ENCODE data around the gene DHX40.
"Not testable (repeated sequence)": the region's sequence is repeated elsewhere in the genome, so short reads cannot be mapped to it uniquely, and the experiment has no call there.

The DHX40 gene

GRCh38 chr17:59627770-59628171, 62.4 kb downstream of the DHX40 start:
- no peak for DNase-seq

DNA sequence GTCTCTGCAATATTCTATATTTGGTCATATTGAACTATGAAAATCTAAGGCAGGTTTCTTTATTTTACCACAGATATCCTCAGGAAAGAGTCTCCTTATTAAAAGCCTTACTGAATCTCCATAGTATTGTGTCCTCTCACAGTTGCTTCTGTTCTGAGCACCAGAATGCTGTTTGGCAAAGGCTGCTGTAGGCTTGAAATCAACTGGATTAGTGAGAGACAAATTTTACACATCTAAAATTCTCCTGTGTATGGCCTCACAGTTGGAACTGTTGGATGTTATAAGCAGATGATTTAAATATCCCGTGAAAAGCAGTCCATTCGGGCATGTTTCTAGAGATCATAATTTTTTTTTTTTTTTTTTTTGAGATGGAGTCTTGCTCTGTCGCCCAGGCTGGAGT, 63.8 kb downstream of the DHX40 start:
- DNase-seq, result no peak

GRCh38 chr17:59631276-59631675, 65.9 kb downstream of the DHX40 start:
- no peak for DNase-seq

DNA sequence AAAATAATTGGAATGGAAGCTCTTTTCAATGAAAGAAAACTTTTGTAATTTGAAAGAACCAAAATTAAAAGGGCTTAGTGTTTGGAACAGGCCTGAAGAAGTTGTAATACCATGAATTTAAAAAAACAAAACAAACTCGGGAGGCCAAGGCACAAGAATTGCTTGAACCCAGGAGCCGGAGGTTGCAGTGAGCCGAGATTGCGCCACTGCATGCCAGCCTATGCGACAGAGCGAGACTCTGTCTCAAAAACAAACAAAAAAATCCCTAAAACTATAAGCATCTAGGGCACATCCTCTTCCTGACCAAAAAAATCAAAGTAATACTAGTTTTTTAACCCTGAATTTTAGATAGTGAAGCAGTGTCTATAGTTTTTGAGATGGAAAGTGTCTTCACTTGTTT, 67.0 kb downstream of the DHX40 start:
- no peak for DNase-seq

DNA sequence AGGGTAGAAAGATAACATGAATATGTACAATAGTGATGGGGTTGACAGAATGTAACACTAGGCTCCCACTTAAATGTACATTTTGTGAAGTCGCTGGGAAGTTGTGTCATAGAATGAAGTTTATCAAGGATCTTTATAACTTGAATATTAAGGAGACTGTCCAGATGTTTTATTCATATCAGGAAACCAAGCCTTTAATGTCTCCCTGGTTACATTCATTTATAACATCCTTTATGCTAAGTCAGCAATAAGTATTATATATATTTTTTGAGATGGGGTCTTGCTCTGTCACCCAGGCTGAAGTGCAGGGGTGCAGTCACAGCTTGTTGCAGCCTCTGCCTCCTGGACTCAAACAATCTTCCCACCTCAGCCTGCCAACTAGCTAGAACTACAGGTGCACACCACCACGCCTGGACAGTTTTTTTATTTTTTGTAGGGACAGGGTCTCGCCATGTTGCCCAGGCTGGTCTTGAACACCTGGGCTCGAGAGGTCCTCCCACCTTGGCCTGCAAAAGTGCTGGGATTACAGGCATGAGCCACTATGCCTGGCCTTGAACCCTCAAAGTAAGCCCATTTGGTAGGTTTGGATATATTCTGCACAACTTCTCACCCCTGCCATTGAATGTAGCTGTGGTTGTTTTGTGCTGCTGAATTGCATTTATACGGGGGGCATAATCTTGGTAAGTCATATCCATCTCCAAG, 68.4 kb downstream of the DHX40 start:
- no peak for DNase-seq

DNA sequence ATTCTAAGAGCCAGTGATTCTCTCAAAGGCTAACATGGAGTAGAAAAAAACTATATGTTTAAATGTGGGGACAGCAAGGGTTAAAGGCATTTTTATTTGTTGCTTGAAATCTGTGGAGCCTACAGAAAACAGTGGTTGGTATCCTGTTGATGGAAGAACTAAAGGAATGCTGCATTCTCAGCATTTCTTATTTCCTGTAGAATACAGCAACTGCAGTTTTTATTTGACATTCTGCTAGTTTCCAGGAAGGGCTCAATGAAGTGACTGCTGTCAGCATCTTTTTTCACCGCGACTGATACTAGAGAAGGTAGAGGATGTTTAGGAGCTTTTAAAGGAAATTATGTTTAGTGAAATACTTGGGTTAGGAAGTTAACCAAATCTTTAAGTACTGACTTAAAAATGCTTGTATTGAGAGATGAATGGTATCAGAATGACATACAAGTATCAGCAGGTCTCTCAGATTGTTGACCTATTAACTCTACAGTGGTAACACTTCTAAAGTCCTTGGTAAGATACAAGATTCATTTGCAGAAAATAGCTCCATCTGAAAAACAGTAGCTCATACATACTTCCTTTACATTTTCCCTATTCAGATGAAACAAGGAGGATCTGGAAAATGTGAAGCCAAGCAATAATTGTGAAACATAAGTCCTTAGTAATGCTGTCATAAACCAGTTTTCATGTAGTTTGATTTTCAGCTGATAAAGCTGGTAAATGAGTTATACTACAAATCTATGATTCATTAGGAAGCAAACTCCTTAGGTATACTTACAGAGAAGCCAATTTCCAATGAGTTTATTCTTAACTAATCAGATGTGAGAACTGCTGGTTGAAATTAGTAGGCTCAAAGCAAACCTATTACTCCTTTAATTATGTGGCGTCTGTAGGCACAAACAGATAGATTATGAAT, 69.5 kb downstream of the DHX40 start:
- no peak for DNase-seq

- DNase-seq, result no peak
Measured at GRCh38 chr17:59637611-59638310, 72.4 kb downstream of the DHX40 start.

GRCh38 chr17:59638553-59638952, 73.1 kb downstream of the DHX40 start:
- DNase-seq, result no peak

DNA sequence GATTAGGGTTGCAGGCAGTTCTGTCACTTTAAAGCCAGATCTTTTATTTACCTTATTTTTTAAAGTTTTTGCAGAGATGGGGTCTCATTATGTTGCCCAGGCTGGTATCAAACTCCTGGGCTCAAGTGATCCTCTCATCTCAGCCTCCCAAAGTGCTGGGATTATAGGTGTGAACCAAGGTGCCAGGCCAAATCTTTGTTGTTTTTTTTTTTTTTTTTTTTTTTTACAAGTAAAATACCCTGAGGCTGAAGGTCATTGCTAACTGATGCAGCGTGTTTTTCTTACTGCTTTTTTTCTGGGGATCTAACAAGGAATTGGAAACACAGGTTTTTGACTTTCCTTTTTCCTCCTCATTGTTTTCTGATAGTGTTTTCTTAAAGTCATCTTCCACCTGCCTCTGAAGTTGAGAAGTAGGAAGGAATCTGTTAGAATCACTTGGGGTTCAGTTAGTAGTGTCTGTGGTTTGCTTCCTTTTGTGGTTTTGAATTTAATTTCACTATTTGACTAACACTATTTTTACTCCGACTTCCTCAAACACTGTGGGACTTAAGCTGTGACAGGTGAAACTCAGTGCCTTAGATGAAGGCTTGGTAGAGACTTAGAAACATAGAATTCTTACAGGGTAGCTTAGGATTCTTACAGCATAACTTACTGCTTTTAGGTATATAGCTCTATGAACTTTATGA, 76.5 kb downstream of the DHX40 start:
- no peak for DNase-seq

DNA sequence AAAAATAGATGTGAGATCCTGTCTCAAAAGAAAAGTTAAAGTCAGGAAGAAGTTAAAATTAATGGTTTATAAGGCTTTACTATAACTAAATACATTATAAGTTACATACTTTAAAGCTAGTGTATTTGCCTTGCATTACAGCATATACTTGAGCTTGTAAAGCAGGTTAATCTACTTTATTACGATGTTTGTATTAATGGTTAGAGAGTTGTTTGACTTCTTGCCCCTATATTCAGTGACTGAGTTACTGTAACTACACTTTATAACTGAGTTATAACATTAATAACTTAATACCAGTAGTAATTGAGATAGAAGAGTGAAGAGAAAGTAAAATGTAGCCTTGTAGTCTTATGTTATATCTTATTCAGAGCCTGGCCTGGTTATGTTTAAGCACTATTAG, 77.2 kb downstream of the DHX40 start:
- no peak for DNase-seq

- no peak for DNase-seq
Measured at GRCh38 chr17:59643159-59644140, 78.0 kb downstream of the DHX40 start.

DNA sequence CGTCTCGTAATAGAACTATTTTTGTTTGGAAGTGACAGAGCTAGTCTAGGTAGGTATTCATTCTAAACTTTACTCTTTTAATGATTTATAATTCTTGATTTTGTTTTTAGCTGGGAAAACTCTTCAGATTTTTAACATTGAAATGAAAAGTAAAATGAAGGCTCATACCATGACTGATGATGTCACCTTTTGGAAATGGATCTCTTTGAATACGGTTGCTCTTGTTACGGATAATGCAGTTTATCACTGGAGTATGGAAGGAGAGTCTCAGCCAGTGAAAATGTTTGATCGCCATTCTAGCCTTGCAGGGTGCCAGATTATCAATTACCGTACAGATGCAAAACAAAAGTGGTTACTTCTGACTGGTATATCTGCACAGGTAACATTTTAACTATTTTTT, 81.9 kb downstream of the DHX40 start:
- no peak for DNase-seq

DNA sequence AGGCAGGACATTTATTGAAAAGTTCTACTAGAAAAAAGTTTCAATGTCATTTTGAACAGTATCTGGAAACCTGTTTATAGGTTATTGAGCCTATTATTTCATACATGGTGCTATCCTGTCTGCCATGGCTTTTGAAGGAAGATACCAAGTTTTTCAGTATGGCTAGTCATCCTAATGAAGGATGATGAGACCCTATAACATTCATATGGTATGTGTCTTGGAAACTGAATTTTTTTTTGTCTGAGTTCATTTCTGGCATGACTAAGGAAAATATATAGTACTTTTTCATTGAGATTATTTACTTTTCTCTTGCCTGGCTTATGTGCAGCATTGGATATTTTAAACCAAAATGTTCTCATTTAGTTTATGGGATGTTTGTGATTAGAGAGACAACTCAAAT, 84.5 kb downstream of the DHX40 start:
- no peak for DNase-seq

GRCh38 chr17:59650642-59651041, 85.2 kb downstream of the DHX40 start:
- no peak for DNase-seq

- no peak for DNase-seq
Measured at GRCh38 chr17:59651346-59651745, 85.9 kb downstream of the DHX40 start.

DNA sequence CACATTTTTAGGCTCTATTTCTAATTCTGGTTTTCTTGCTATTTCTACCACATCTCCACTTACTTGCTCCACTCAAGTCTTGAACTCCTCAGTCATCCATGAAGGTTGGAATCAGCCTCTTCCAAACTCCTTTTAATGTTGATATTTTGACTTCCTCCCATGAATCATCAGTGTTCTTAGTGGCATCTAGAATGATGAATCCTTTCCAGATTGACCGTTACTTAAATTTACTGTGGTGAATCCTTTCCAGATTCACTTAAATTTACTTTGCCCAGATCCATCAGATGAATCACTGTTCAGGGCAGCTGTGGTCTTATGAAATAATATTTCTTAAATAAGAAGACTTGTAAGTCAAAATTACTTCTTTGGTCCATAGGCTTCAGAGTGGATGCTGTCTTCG, 86.7 kb downstream of the DHX40 start:
- no peak for DNase-seq

DNA sequence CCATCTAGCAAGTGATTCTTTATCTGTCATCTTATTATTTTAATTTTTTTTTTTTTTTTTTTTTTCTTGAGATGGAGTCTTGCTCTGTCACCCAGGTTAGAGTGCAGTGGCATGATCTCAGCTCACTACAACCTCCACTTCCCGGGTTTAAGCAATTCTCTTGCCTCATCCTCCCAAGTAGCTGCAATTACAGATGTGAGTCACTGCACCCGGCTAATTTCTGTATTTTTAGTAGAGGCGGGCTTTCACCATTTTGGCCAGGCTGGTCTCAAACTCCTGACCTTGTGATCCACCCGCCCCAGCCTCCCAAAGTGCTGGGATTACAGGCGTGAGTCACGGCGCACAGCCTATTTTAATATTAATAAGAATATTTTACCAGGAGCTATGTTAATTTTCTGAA, 91.2 kb downstream of the DHX40 start:
- DNase-seq, result not testable (repeated sequence)
